Endothelial cell of umbilical vein (primary cell): ENCODE results near the gene BMP8A. TPM values are rescaled to one million over a fixed set of nuclear protein-coding genes. Genes with fewer than 3 reads are reported as not detected.

ENCODE experiments used
- BruUV-seq: library from RNA; stranded (reverse); fragments of 400-500 nt; replicated peaks from 2 replicates; lab custom pipeline; 2021; lab: Mats Ljungman, UMichigan
- CTCF ChIA-PET: fragments of 300-600, 350-600 bp; sonication (Branson Sonifier 250); formaldehyde crosslinking; loops from one replicate; lab custom pipeline; 2021; ENCODE audit warnings: antibody characterized with exemption, inconsistent platforms; lab: Charles Lee
- POLR2A ChIA-PET: fragments of 300-600, 350-600 bp; sonication (Branson Sonifier 250); formaldehyde crosslinking; loops from one replicate; lab custom pipeline; 2021; ENCODE audit warnings: antibody characterized with exemption, inconsistent platforms; lab: Charles Lee
- DNase-seq: peaks from one replicate; pipeline ENCODE4 v3.0.0-alpha.2; 2011; ENCODE audit warnings: low read depth, low spot score
- FAIRE-seq: peaks from 2 replicates; lab custom pipeline; 2011; peaks lifted over from hg19 to GRCh38; lab: Jason Lieb, UNC
- H2AFZ ChIP-seq: 2 replicates; pipeline ENCODE4 v1.6.0; 2012; ENCODE audit warnings: low read depth, low read length, control low read depth, inconsistent platforms
- H3K27ac ChIP-seq: 2 replicates; pipeline ENCODE4 v1.5.1; 2011; ENCODE audit warnings: low read depth, mild to moderate bottlenecking, control low read depth, low read length, moderate library complexity; ENCODE audit not compliant: insufficient read depth
- H3K27me3 ChIP-seq, 2 experiments: 2 replicates each; pipeline versions ENCODE4 v1.6.0 to v1.6.1; 2011; ENCODE audit warnings: low read length in 2 of 2, mixed read lengths in 1 of 2; ENCODE audit not compliant: control insufficient read depth in 2 of 2, insufficient read depth in 2 of 2
- H3K36me3 ChIP-seq, 2 experiments: 2 replicates in 1 of 2; 3 replicates in 1 of 2; pipeline ENCODE4 v1.5.1; 2011; ENCODE audit warnings: low read length in 2 of 2, mild to moderate bottlenecking in 1 of 2, moderate library complexity in 1 of 2; ENCODE audit not compliant: control insufficient read depth in 2 of 2, insufficient read depth in 2 of 2; ENCODE audit errors: extremely low read depth in 1 of 2
- H3K4me1 ChIP-seq: 3 replicates; pipeline ENCODE4 v1.5.1; 2011; ENCODE audit warnings: mild to moderate bottlenecking, low read length; ENCODE audit not compliant: control insufficient read depth, insufficient read depth; ENCODE audit errors: extremely low read depth
- H3K4me2 ChIP-seq: 2 replicates; pipeline ENCODE4 v1.6.1; 2011; ENCODE audit warnings: low read length, control low read depth, mixed read lengths; ENCODE audit not compliant: insufficient read depth
- H3K4me3 ChIP-seq, 3 experiments: fragments of 200-600 bp in 1 of 3; sonication (generic), shearing (Covaris generic) in 1 of 3; replicated peaks in 1 of 3; 2 replicates each; pipeline ENCODE4 v1.5.1; 2011 to 2016; ENCODE audit warnings: control low read depth in 3 of 3, low read length in 3 of 3, mild to moderate bottlenecking in 2 of 3, inconsistent platforms in 1 of 3, low read depth in 1 of 3, moderate library complexity in 1 of 3; ENCODE audit not compliant: insufficient read depth in 1 of 3
- H3K79me2 ChIP-seq: 2 replicates; pipeline ENCODE4 v1.6.0; 2012; ENCODE audit warnings: low read length, inconsistent platforms; ENCODE audit not compliant: control insufficient read depth, insufficient read depth
- H3K9ac ChIP-seq: replicated peaks from 2 replicates; pipeline ENCODE3; 2011; ENCODE audit warnings: low read length, control low read depth; ENCODE audit not compliant: insufficient read depth; ENCODE audit errors: extremely low read depth
- H3K9me1 ChIP-seq: replicated peaks from 3 replicates; pipeline ENCODE4 v1.6.0; 2011; ENCODE audit warnings: mild to moderate bottlenecking, low read length; ENCODE audit not compliant: control insufficient read depth, insufficient read depth; ENCODE audit errors: extremely low read depth
- H3K9me3 ChIP-seq: replicated peaks from 2 replicates; pipeline ENCODE4 v1.5.1; 2012; ENCODE audit warnings: low read length, inconsistent platforms; ENCODE audit not compliant: control insufficient read depth, insufficient read depth
- H4K20me1 ChIP-seq: replicated peaks from 2 replicates; pipeline ENCODE3; 2011; ENCODE audit warnings: mild to moderate bottlenecking, low read length; ENCODE audit not compliant: control insufficient read depth, insufficient read depth; ENCODE audit errors: extremely low read depth
- EZH2 ChIP-seq: IDR thresholded peaks from 2 replicates; pipeline ENCODE4 v1.6.1; 2012; ENCODE audit warnings: borderline replicate concordance, low read depth, mild to moderate bottlenecking, moderate library complexity, low read length, inconsistent platforms; ENCODE audit not compliant: severe bottlenecking
- FOS ChIP-seq: IDR thresholded peaks from 2 replicates; pipeline ENCODE4 v1.6.1; 2011; ENCODE audit warnings: mild to moderate bottlenecking, low read length, moderate library complexity, borderline replicate concordance; ENCODE audit not compliant: insufficient read depth
- JUN ChIP-seq: IDR thresholded peaks from 2 replicates; pipeline ENCODE4 v1.6.1; 2011; ENCODE audit warnings: borderline replicate concordance, low read depth; ENCODE audit not compliant: insufficient read length, insufficient read depth
- MYC ChIP-seq: IDR thresholded peaks from one replicate; pipeline ENCODE4 v1.6.1; 2011; ENCODE audit warnings: mild to moderate bottlenecking, low read depth, low read length
- POLR2A ChIP-seq: IDR thresholded peaks from 2 replicates; pipeline ENCODE4 v1.6.1; 2012; ENCODE audit warnings: low read depth, mild to moderate bottlenecking, control low read depth, low read length
- POLR2AphosphoS5 ChIP-seq: IDR thresholded peaks from 2 replicates; pipeline ENCODE4 v1.6.1; 2012; ENCODE audit warnings: low read depth, mild to moderate bottlenecking, control low read depth, low read length, moderate library complexity; ENCODE audit not compliant: insufficient read depth
- dilution Hi-C: fragments of 300-500 bp; cut with MboI; formaldehyde crosslinking; loops from one replicate; pipeline ENCODE4 v1.15.0; 2019; ENCODE audit warnings: low sequenced_read_pairs; ENCODE audit not compliant: extremely low pct_ligation_motif_present
- intact Hi-C: fragments of 100-400 bp; cut with micrococcal nuclease; formaldehyde crosslinking; loops from one replicate; pipeline ENCODE4 v1.10.0; 2022
- polyA plus RNA-seq, 4 experiments: library from polyadenylated mRNA; depleted of rRNA in 3 of 4; stranded (reverse) in 3 of 4; unstranded in 1 of 4; fragments of >200 nt; gene quantifications; 2 replicates each; pipeline versions ENCODE4 v1.2.1 to v1.2.3, GENCODE V29; 2011 to 2012; ENCODE audit warnings: missing spikeins in 1 of 4
- total RNA-seq: library from RNA; stranded (reverse); gene quantifications from 2 replicates; pipeline ENCODE4 v1.2.3, GENCODE V29; 2021
- TF ChIP-seq, protein P1 (sequence below): IDR thresholded peaks from 2 replicates; pipeline ENCODE4 v1.6.1; 2011; ENCODE audit not compliant: insufficient read depth, insufficient read length
- TF ChIP-seq, protein P2 (sequence below), 2 donors: IDR thresholded peaks; 1 replicate in 1 of 2; 2 replicates in 1 of 2; pipeline ENCODE4 v1.5.1; 2011; ENCODE audit warnings: low read length in 2 of 2, mild to moderate bottlenecking in 2 of 2, moderate library complexity in 2 of 2, control low read depth in 1 of 2, inconsistent platforms in 1 of 2, low read depth in 1 of 2; ENCODE audit not compliant: insufficient read depth in 1 of 2; ENCODE audit errors: extremely low read depth in 1 of 2

BMP8A gene
- total and polyA plus RNA-seq, 2 donors (not counting 3 experiments of a cell fraction or from before 2014, with no cell fraction given), result 0.25 to 0.44 TPM

DNA sequence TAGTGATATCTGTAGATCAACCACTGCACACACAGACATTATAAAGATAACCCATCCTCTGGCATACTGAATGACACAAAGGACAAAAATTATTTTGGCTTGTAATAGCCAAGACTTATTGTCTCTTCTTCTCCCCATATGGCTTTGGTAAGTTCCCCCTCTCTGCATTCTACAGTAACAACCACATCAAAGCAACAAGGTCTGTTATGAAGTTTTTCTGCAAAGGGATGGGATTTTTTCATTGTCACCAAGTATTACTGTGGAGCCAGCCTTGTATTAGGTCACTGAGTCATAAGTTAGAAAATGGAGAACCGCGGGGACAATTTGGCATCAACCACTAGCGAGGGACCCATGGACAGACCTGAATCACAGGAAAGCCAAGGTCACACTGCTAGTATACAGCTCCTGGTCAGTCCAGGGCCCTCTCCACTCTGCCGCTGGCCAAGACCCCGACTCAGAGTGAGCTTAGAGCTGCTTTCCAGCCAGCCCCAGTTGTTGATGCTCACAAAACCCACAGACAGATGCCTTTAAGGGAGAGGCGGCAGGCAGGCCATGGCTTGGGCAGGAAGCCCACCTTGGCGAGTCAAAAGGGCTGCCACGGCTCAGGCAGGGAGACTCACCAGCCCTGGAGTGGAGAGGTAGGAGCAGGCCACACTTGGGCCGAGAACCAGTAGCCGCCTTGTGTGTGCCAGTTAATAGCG, 79.2 kb downstream of the BMP8A start:
- Histone ChIP-seq H3K9me3 (no peaks in the 10 kb centered on the region), H3K36me3 (peaks cover 51 to 56% of the 10 kb centered on the region in 2 experiments), H3K27ac (no peak overlapping the region), H3K9ac (no peak overlapping the region), H3K4me3 (no peak overlapping the region), H3K79me2 (peaks cover 76% of the 10 kb centered on the region), H4K20me1 (peaks cover 7% of the 10 kb centered on the region), H3K4me2 (no peak overlapping the region), H2AFZ (no peak overlapping the region), H3K27me3 (no peaks in the 10 kb centered on the region), H3K9me1 (no peaks in the 10 kb centered on the region), H3K4me1 (peaks cover 27% of the 10 kb centered on the region)
- TF ChIP-seq POLR2A, result no peak
- TF ChIP-seq, protein P1, sequence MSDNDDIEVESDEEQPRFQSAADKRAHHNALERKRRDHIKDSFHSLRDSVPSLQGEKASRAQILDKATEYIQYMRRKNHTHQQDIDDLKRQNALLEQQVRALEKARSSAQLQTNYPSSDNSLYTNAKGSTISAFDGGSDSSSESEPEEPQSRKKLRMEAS, result no peak
- no peak for TF ChIP-seq JUN
- no peak for TF ChIP-seq EZH2
- TF ChIP-seq MYC, result no peak
- TF ChIP-seq POLR2AphosphoS5, result no peak
- no peak for TF ChIP-seq FOS
- DNase-seq, result no peak
- ChIA-PET CTCF (no interaction called here), POLR2A (no interaction called here)
- BruUV-seq, result no TSS peak
- FAIRE-seq, result no peak
- intact Hi-C loops, result loop anchor here (10.0 kb wide), 1 partner anchor 706 kb away; no protein-coding TSS in a partner anchor
- dilution Hi-C loops, result no loop called here

DNA sequence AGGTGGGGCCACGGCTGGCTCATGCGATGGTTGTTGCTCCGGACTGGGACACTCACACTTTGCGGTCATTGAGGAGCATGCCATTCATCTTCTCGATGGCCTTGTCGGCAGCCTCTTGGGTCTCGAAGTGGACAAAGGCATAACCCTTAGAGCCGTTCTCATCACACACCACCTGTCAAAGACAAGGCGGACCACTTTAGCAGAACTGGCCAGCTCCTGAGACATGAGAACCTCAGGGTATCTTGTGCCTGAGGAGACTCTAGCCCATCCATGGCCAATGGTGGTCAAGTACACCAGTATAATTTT, 79.7 kb downstream of the BMP8A start:
- Histone ChIP-seq H3K4me1 (peaks cover 27% of the 10 kb centered on the region), H3K27ac (no peak overlapping the region), H3K4me2 (no peak overlapping the region), H3K27me3 (no peaks in the 10 kb centered on the region), H3K9me1 (no peaks in the 10 kb centered on the region), H3K79me2 (peaks cover 81% of the 10 kb centered on the region), H3K9me3 (no peaks in the 10 kb centered on the region), H3K4me3 (no peak overlapping the region), H3K36me3 (peaks cover 48 to 51% of the 10 kb centered on the region in 2 experiments), H4K20me1 (peaks cover 7% of the 10 kb centered on the region), H2AFZ (no peak overlapping the region), H3K9ac (no peak overlapping the region)
- intact Hi-C loops, result loop anchor here (10.0 kb wide), 1 partner anchor 706 kb away; no protein-coding TSS in a partner anchor
- ChIA-PET POLR2A (no interaction called here), CTCF (no interaction called here)
- dilution Hi-C loops, result no loop called here
- no peak for TF ChIP-seq JUN
- TF ChIP-seq, protein P2, sequence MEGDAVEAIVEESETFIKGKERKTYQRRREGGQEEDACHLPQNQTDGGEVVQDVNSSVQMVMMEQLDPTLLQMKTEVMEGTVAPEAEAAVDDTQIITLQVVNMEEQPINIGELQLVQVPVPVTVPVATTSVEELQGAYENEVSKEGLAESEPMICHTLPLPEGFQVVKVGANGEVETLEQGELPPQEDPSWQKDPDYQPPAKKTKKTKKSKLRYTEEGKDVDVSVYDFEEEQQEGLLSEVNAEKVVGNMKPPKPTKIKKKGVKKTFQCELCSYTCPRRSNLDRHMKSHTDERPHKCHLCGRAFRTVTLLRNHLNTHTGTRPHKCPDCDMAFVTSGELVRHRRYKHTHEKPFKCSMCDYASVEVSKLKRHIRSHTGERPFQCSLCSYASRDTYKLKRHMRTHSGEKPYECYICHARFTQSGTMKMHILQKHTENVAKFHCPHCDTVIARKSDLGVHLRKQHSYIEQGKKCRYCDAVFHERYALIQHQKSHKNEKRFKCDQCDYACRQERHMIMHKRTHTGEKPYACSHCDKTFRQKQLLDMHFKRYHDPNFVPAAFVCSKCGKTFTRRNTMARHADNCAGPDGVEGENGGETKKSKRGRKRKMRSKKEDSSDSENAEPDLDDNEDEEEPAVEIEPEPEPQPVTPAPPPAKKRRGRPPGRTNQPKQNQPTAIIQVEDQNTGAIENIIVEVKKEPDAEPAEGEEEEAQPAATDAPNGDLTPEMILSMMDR (IDR thresholded peaks at IDR 0.05; ENCODE audit: extremely low read depth in 1 of 2, insufficient read depth in 1 of 2, low read depth in 1 of 2, low read length in 2 of 2), result no peak
- TF ChIP-seq, protein P1, result no peak
- no peak for FAIRE-seq
- no TSS peak for BruUV-seq
- DNase-seq, result no peak
